Measurements from ENCODE around the gene GLS. TPM values are rescaled to one million over a fixed set of nuclear protein-coding genes. Genes with fewer than 3 reads are reported as not detected.
A peak's percentile ranks its signal among the peaks of the same experiment; 100 is the strongest.

The GLS gene
- total RNA-seq, 2 donors from 2014 or later, result 415 to 476 TPM

DNA sequence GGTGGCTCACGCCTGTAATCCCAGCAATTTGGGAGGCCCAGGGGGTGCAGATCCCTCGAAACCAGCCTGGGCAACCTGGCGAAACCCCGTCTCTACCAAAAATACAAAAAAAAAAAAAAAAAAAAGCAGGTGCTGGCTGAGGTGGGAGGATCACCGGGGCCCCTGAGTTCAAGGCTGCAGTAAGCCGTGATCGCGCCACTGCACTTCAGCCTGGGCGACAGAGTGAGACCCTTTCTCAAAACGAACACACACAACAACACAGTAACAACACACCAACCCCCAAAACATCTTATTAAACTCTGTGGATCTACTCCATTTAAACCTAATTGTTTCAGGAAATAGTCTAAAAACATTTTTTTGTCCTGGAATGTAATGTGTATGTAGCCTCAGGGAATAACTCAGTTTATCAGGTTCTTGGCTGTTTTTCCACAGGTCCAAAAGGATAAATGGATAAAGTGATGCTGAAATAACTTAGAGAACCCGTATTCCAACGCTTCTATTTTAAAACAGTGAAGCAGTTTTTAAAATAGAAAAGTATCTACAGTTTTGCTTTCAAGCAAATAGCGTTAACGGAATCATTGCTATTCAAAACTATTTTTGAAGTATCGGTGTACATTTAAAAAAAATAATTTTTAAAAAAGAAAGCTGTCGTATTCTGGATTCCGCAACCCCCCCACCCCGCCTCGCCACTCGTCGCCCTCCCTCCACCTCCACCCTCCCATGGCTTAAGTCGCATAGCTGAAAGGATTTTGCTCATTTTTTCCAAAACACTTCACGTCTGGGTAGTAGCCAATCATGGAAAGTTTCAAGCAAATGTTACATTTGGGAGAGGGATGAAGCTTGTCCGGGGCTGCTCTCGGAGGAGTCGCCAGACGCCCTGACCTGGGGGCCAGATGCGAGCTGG, 895 bp upstream of the GLS start:
- TF ChIP-seq, protein P1, sequence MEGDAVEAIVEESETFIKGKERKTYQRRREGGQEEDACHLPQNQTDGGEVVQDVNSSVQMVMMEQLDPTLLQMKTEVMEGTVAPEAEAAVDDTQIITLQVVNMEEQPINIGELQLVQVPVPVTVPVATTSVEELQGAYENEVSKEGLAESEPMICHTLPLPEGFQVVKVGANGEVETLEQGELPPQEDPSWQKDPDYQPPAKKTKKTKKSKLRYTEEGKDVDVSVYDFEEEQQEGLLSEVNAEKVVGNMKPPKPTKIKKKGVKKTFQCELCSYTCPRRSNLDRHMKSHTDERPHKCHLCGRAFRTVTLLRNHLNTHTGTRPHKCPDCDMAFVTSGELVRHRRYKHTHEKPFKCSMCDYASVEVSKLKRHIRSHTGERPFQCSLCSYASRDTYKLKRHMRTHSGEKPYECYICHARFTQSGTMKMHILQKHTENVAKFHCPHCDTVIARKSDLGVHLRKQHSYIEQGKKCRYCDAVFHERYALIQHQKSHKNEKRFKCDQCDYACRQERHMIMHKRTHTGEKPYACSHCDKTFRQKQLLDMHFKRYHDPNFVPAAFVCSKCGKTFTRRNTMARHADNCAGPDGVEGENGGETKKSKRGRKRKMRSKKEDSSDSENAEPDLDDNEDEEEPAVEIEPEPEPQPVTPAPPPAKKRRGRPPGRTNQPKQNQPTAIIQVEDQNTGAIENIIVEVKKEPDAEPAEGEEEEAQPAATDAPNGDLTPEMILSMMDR (IDR thresholded peaks at IDR 0.05), result no peak
- ATAC-seq (ENCODE audit: insufficient number of reproducible peaks, low FRiP score, low read depth), result peak; percentile 42

DNA sequence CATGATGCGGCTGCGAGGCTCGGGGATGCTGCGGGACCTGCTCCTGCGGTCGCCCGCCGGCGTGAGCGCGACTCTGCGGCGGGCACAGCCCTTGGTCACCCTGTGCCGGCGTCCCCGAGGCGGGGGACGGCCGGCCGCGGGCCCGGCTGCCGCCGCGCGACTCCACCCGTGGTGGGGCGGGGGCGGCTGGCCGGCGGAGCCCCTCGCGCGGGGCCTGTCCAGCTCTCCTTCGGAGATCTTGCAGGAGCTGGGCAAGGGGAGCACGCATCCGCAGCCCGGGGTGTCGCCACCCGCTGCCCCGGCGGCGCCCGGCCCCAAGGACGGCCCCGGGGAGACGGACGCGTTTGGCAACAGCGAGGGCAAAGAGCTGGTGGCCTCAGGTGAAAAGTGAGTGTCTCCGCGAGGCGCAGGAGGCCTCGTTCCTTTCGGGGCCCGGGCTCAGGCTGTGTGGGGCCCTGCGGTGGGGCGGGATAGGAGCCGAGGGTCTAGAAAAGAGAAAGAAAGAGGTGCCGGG, 520 bp downstream of the GLS start:
- Histone ChIP-seq H3K27ac (peak overlapping the region; percentile 94 to 98), H3K27me3 (replicated peaks; ENCODE audit: insufficient read depth) (no peaks in the 10 kb centered on the region), H3K36me3 (no peaks in the 10 kb centered on the region), H3K4me3 (peak overlapping the region; percentile 84), H3K4me1 (ENCODE audit: control insufficient read depth in 1 of 2, low read depth in 2 of 2) (peaks cover 28 to 38% of the 10 kb centered on the region in 2 donors), H3K9me3 (no peaks in the 10 kb centered on the region)
- DNase-seq (ENCODE audit: low spot score) (no peak), ATAC-seq (ENCODE audit: insufficient number of reproducible peaks, low FRiP score, low read depth) (no peak)
- TF ChIP-seq, protein P1 (IDR thresholded peaks at IDR 0.05), result no peak

More for the DNA sequence above, 895 bp upstream of the GLS start:
- Histone ChIP-seq H3K9me3 (no peaks in the 10 kb centered on the region), H3K27ac (peak overlapping the region; percentile 94 to 98), H3K36me3 (no peaks in the 10 kb centered on the region), H3K4me1 (ENCODE audit: control insufficient read depth in 1 of 2, low read depth in 2 of 2) (peaks cover 25 to 38% of the 10 kb centered on the region in 2 donors), H3K27me3 (replicated peaks; ENCODE audit: insufficient read depth) (no peaks in the 10 kb centered on the region), H3K4me3 (peak overlapping the region; percentile 84)
- peak; percentile 6 for DNase-seq (ENCODE audit: low spot score)

DNA sequence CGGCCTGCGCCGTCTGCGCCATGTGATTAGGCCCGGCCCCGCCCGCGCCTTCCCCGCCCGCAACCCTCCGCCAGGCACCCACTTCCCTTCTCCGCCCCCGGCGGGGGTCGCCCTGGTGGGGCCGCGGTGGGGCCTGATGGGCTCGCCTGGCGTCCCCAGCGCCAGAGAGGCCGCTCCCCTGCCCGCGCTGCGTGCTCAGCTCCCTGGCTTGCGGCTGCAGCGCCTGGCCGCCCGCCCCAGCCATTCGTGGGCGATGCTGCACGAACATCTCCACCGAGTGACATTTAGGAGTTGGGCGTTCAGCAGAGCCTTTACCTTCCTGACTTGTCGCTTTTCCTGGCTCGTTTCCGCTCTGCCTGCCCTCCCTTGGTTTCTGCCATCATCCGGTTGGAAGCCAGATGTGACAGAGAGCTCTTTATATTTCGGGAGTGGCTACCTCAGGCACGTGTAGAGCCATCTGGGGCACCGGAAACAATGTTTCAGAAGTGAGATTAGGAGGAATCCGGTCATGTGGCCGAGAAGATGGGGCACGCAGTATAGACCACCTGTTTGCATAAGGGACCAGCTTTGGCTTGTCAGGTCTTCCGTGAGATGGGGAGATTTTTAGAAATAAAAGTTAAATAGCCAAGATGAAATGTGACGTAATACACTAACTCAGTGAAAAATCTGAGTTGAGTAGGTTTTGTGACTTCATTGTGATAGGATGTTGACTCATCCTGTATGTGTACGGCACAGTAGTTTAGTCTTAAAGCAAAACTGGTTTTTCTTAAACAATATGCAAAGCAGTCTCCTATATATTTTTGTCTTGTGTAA, 1.2 kb downstream of the GLS start:
- Histone ChIP-seq H3K27me3 (replicated peaks; ENCODE audit: insufficient read depth) (no peaks in the 10 kb centered on the region), H3K4me1 (ENCODE audit: control insufficient read depth in 1 of 2, low read depth in 2 of 2) (peaks cover 25 to 35% of the 10 kb centered on the region in 2 donors), H3K9me3 (no peaks in the 10 kb centered on the region), H3K27ac (peak overlapping the region; percentile 94 to 98), H3K4me3 (peak overlapping the region; percentile 84), H3K36me3 (no peaks in the 10 kb centered on the region)
- no peak for ATAC-seq (ENCODE audit: insufficient number of reproducible peaks, low FRiP score, low read depth)
- peak; percentile 31 for DNase-seq (ENCODE audit: low spot score)
- TF ChIP-seq, protein P1 (IDR thresholded peaks at IDR 0.05), result no peak

DNA sequence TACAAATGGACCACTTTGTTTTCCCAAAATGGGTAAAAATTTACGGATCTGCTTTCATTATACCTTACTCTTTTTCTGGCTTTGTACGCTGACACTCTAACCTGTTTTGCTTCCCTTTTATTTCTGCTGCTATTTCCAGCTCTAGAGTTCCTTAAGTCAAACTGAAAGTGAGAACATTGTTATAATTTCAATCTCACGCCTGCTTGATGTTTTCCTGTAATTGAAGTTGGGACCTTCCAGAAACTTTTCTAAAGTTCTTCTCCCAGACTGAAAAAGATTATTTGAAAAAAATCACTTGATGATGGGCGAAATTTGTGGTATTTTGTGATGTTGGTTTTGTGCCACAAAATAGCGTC, 1.8 kb downstream of the GLS start:
- H3K4me1 ChIP-seq (ENCODE audit: control insufficient read depth in 1 of 2, low read depth in 2 of 2), result peaks cover 20 to 35% of the 10 kb centered on the region in 2 donors
- H3K4me3 ChIP-seq, result peak overlapping the region; percentile 84
- no peaks in the 10 kb centered on the region for H3K36me3 ChIP-seq
- H3K27ac ChIP-seq, result peak overlapping the region; percentile 94 to 98
- DNase-seq (ENCODE audit: low spot score) (no peak), ATAC-seq (ENCODE audit: insufficient number of reproducible peaks, low FRiP score, low read depth) (no peak)
- no peaks in the 10 kb centered on the region for H3K9me3 ChIP-seq
- no peaks in the 10 kb centered on the region for H3K27me3 ChIP-seq (replicated peaks; ENCODE audit: insufficient read depth)
- TF ChIP-seq, protein P1 (IDR thresholded peaks at IDR 0.05), result no peak

Measured in thoracic aorta (tissue), 2 donors.